ENCODE results near the gene ALDH5A1. TPM values are rescaled to one million over a fixed set of nuclear protein-coding genes. Genes with fewer than 3 reads are reported as not detected.

ALDH5A1 gene
- polyA plus RNA-seq, 1 donor (not counting 4 experiments of a cell fraction or from before 2014, with no cell fraction given) = 0.45 TPM

GRCh38 chr6:24522228-24523176 is 27.7 kb downstream of the ALDH5A1 start:
- DNase-seq (ENCODE audit: low read depth, low spot score) = no peak
- H3K79me2 ChIP-seq (ENCODE audit: control insufficient read depth, insufficient read depth, low read length) = no peaks in the 10 kb centered on the region
- dilution Hi-C loops (cut with MboI; ENCODE audit: extremely low pct_ligation_motif_present, low sequenced_read_pairs) = no loop called here

DNA sequence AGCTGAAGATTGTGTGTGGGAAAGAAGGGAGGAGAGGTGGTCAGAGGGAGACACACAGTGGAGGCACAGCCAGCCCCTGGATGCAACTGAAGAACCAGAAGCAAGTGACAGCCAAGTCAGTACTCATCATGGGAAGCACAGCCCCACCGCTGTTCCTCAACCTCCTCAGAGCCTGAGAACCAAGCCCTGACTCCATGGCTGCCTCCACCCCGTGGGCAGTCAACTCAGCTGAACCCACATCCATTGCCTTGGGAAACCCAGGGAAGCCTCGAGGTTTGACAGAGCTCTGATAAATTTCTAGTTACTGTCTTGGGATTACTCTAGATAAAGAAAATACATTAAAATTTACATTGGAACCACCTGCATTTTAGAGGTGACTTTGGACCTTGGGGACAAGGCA is 29.6 kb downstream of the ALDH5A1 start:
- H3K27me3 ChIP-seq (ENCODE audit: control insufficient read depth, extremely low read depth, insufficient read depth, low read length) = no peaks in the 10 kb centered on the region
- no peak overlapping the region for H3K4me2 ChIP-seq (ENCODE audit: control insufficient read depth, extremely low read depth, insufficient read depth, low read depth, low read length)
- dilution Hi-C loops (cut with MboI; ENCODE audit: extremely low pct_ligation_motif_present, low sequenced_read_pairs) = no loop called here
- no peak for DNase-seq (ENCODE audit: low read depth, low spot score)
- FAIRE-seq = no peak
- H3K9me3 ChIP-seq (ENCODE audit: control insufficient read depth, low read depth, low read length) = no peaks in the 10 kb centered on the region
- H3K9me1 ChIP-seq (ENCODE audit: control insufficient read depth, extremely low read depth, insufficient read depth, low read length) = no peaks in the 10 kb centered on the region
- H4K20me1 ChIP-seq (ENCODE audit: control insufficient read depth, extremely low read depth, insufficient read depth, low read length) = no peaks in the 10 kb centered on the region
- H3K9ac ChIP-seq (ENCODE audit: control insufficient read depth, extremely low read depth, insufficient read depth, low read length) = no peak overlapping the region
- H3K4me1 ChIP-seq (ENCODE audit: control insufficient read depth, extremely low read depth, insufficient read depth, low read length) = no peaks in the 10 kb centered on the region
- H3K4me3 ChIP-seq (ENCODE audit: control insufficient read depth in 2 of 3, extremely low read depth in 1 of 3, insufficient read depth in 2 of 3, low read depth in 1 of 3, low read length in 3 of 3) = no peak overlapping the region
- no peaks in the 10 kb centered on the region for H3K36me3 ChIP-seq (ENCODE audit: control insufficient read depth in 2 of 2, extremely low read depth in 1 of 2, insufficient read depth in 2 of 2, low read length in 2 of 2)
- no peaks in the 10 kb centered on the region for H3K79me2 ChIP-seq (ENCODE audit: control insufficient read depth, insufficient read depth, low read length)
- no peak overlapping the region for H2AFZ ChIP-seq (ENCODE audit: control insufficient read depth, low read length)
- TF ChIP-seq, protein P1, sequence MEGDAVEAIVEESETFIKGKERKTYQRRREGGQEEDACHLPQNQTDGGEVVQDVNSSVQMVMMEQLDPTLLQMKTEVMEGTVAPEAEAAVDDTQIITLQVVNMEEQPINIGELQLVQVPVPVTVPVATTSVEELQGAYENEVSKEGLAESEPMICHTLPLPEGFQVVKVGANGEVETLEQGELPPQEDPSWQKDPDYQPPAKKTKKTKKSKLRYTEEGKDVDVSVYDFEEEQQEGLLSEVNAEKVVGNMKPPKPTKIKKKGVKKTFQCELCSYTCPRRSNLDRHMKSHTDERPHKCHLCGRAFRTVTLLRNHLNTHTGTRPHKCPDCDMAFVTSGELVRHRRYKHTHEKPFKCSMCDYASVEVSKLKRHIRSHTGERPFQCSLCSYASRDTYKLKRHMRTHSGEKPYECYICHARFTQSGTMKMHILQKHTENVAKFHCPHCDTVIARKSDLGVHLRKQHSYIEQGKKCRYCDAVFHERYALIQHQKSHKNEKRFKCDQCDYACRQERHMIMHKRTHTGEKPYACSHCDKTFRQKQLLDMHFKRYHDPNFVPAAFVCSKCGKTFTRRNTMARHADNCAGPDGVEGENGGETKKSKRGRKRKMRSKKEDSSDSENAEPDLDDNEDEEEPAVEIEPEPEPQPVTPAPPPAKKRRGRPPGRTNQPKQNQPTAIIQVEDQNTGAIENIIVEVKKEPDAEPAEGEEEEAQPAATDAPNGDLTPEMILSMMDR (optimal IDR thresholded peaks at IDR 0.05 in 1 of 3, IDR thresholded peaks at IDR 0.05 in 1 of 3, conservative IDR thresholded peaks at IDR 0.05 in 1 of 3; ENCODE audit: extremely low read depth in 1 of 3, insufficient read depth in 2 of 3, low read length in 3 of 3) = no peak
- TF ChIP-seq EZH2 (IDR thresholded peaks at IDR 0.05; ENCODE audit: low read length) = no peak
- H3K27ac ChIP-seq (ENCODE audit: control insufficient read depth, insufficient read depth, low read length) = no peak overlapping the region

More at GRCh38 chr6:24522228-24523176, 27.7 kb downstream of the ALDH5A1 start:
- FAIRE-seq = no peak
- TF ChIP-seq, protein P1 (optimal IDR thresholded peaks at IDR 0.05 in 1 of 3, IDR thresholded peaks at IDR 0.05 in 1 of 3, conservative IDR thresholded peaks at IDR 0.05 in 1 of 3; ENCODE audit: extremely low read depth in 1 of 3, insufficient read depth in 2 of 3, low read length in 3 of 3) = no peak
- no peak for TF ChIP-seq EZH2 (IDR thresholded peaks at IDR 0.05; ENCODE audit: low read length)
- H3K9me1 ChIP-seq (ENCODE audit: control insufficient read depth, extremely low read depth, insufficient read depth, low read length) = no peaks in the 10 kb centered on the region
- no peaks in the 10 kb centered on the region for H4K20me1 ChIP-seq (ENCODE audit: control insufficient read depth, extremely low read depth, insufficient read depth, low read length)
- H3K4me2 ChIP-seq (ENCODE audit: control insufficient read depth, extremely low read depth, insufficient read depth, low read depth, low read length) = no peak overlapping the region
- no peaks in the 10 kb centered on the region for H3K4me1 ChIP-seq (ENCODE audit: control insufficient read depth, extremely low read depth, insufficient read depth, low read length)
- no peaks in the 10 kb centered on the region for H3K27me3 ChIP-seq (ENCODE audit: control insufficient read depth, extremely low read depth, insufficient read depth, low read length)
- no peak overlapping the region for H3K4me3 ChIP-seq (ENCODE audit: control insufficient read depth in 2 of 3, extremely low read depth in 1 of 3, insufficient read depth in 2 of 3, low read depth in 1 of 3, low read length in 3 of 3)
- H3K36me3 ChIP-seq (ENCODE audit: control insufficient read depth in 2 of 2, extremely low read depth in 1 of 2, insufficient read depth in 2 of 2, low read length in 2 of 2) = no peaks in the 10 kb centered on the region
- no peak overlapping the region for H2AFZ ChIP-seq (ENCODE audit: control insufficient read depth, low read length)
- H3K9ac ChIP-seq (ENCODE audit: control insufficient read depth, extremely low read depth, insufficient read depth, low read length) = no peak overlapping the region
- H3K27ac ChIP-seq (ENCODE audit: control insufficient read depth, insufficient read depth, low read length) = no peak overlapping the region
- H3K9me3 ChIP-seq (ENCODE audit: control insufficient read depth, low read depth, low read length) = no peaks in the 10 kb centered on the region
